K562 (cell line): Measurements from ENCODE around the gene GULP1. TPM values are rescaled to one million over a fixed set of nuclear protein-coding genes. Genes with fewer than 3 reads are reported as not detected.

Experiments used
- ATAC-seq: fragments of 200-7000 bp; cut with Tn5 transposase; 3 replicates; pipeline ENCODE4 v1.9.1; 2020; ENCODE audit warnings: moderate library complexity
- BruUV-seq: library from RNA; stranded (reverse); fragments of 400-500 nt; replicated peaks from 2 replicates; lab custom pipeline; 2021; lab: Mats Ljungman, UMichigan
- CTCF ChIA-PET: fragments of 300-600 bp; formaldehyde crosslinking; extraction: SDS; loops from one replicate; lab custom pipeline; 2021; ENCODE audit warnings: low intra/inter-chr PET ratio; lab: Yijun Ruan, JAX
- POLR2A ChIA-PET: fragments of 300-600, 350-650 bp; sonication (Branson Sonifier 250); formaldehyde crosslinking; extraction: SDS; loops from one replicate; lab custom pipeline; 2021; ENCODE audit warnings: antibody characterized with exemption, inconsistent platforms; lab: Yijun Ruan, JAX
- DNase-seq, 4 experiments: peaks; one replicate each; pipeline versions ENCODE4 v3.0.0 to v3.0.0-alpha.2; 2011 to 2018; ENCODE audit warnings: low spot score in 3 of 4, mixed read lengths in 3 of 4; ENCODE audit errors: extremely low read depth in 1 of 4
- FAIRE-seq: peaks from 2 replicates; lab custom pipeline; 2011; peaks lifted over from hg19 to GRCh38; lab: Jason Lieb, UNC
- H2AFZ ChIP-seq: 2 replicates; pipeline ENCODE4 v1.6.0; 2011; ENCODE audit warnings: low read depth, low read length, control low read depth, inconsistent platforms
- H3K27ac ChIP-seq: fragments of 200-600 bp; 3 replicates; pipeline ENCODE4 v1.8.0; 2011; ENCODE audit warnings: low read depth, mild to moderate bottlenecking, control low read depth, inconsistent platforms, low read length, moderate library complexity, mixed read lengths; ENCODE audit errors: extremely low read depth
- H3K27me3 ChIP-seq, 2 experiments: fragments of 300-600 bp in 1 of 2; 2 replicates in 1 of 2; 3 replicates in 1 of 2; pipeline versions ENCODE4 v1.6.0 to v1.8.0; 2011; ENCODE audit warnings: inconsistent platforms in 2 of 2, low read length in 2 of 2, mild to moderate bottlenecking in 1 of 2, mixed read lengths in 1 of 2, moderate library complexity in 1 of 2; ENCODE audit not compliant: control insufficient read depth in 2 of 2, insufficient read depth in 2 of 2
- H3K36me3 ChIP-seq: fragments of 300-600 bp; 3 replicates; pipeline ENCODE4 v1.8.0; 2011; ENCODE audit warnings: mild to moderate bottlenecking, low read length, inconsistent platforms; ENCODE audit not compliant: control insufficient read depth, insufficient read depth
- H3K4me1 ChIP-seq, 2 experiments: fragments of 200-600 bp in 1 of 2; replicated peaks in 1 of 2; 2 replicates in 1 of 2; 3 replicates in 1 of 2; pipeline versions ENCODE4 v1.5.1 to v1.8.0; 2011; ENCODE audit warnings: inconsistent platforms in 2 of 2, low read length in 2 of 2, mild to moderate bottlenecking in 1 of 2, mixed read lengths in 1 of 2, moderate library complexity in 1 of 2; ENCODE audit not compliant: control insufficient read depth in 2 of 2, insufficient read depth in 2 of 2
- H3K4me2 ChIP-seq: 2 replicates; pipeline ENCODE4 v1.6.1; 2011; ENCODE audit warnings: low read length, control low read depth, inconsistent platforms, mixed read lengths; ENCODE audit not compliant: insufficient read depth
- H3K4me3 ChIP-seq: fragments of 200-600 bp; sonication (generic), shearing (Covaris generic); 2 replicates; pipeline ENCODE4 v1.5.1; 2016; ENCODE audit warnings: control low read depth, inconsistent platforms
- H3K79me2 ChIP-seq: fragments of 200-600 bp; 3 replicates; pipeline ENCODE4 v1.8.0; 2011; ENCODE audit warnings: low read length, inconsistent platforms; ENCODE audit not compliant: control insufficient read depth, insufficient read depth
- H3K9ac ChIP-seq, 2 experiments: 2 replicates each; pipeline versions ENCODE4 v1.6.0 to v1.6.1; 2011; ENCODE audit warnings: low read depth in 2 of 2, low read length in 2 of 2, control low read depth in 1 of 2, inconsistent platforms in 1 of 2, mild to moderate bottlenecking in 1 of 2, mixed read lengths in 1 of 2; ENCODE audit not compliant: insufficient read depth in 1 of 2
- H3K9me1 ChIP-seq: one replicate; pipeline ENCODE4 v1.6.0; 2011; ENCODE audit warnings: inconsistent platforms, mild to moderate bottlenecking, low read length, moderate library complexity; ENCODE audit not compliant: control insufficient read depth, insufficient read depth
- H3K9me3 ChIP-seq: replicated peaks from 2 replicates; pipeline ENCODE4 v1.5.1; 2011; ENCODE audit warnings: low read depth, low read length, inconsistent platforms; ENCODE audit not compliant: control insufficient read depth, insufficient read depth
- H4K20me1 ChIP-seq: replicated peaks from 2 replicates; pipeline ENCODE4 v1.6.1; 2011; ENCODE audit warnings: low read length, inconsistent platforms, mixed read lengths; ENCODE audit not compliant: control insufficient read depth, insufficient read depth
- CEBPB ChIP-seq: fragments of 450-650 bp; IDR thresholded peaks from 2 replicates; pipeline ENCODE4 v1.6.1; 2016; ENCODE audit warnings: missing genetic modification characterization, missing compliant biosample characterization
- CEBPG ChIP-seq, 3 experiments: fragments of 200-800 bp in 1 of 3; sonication (Bioruptor generic) in 1 of 3; sonication (generic) in 1 of 3; formaldehyde crosslinking in 1 of 3; IDR thresholded peaks in 2 of 3; conservative IDR thresholded peaks in 1 of 3; 2 replicates each; pipeline versions ENCODE4 v1.6.1 to v1.8.0; 2016 to 2022; ENCODE audit warnings: missing compliant biosample characterization in 2 of 3, missing genetic modification characterization in 2 of 3, mild to moderate bottlenecking in 1 of 3, missing genetic modification reagents in 1 of 3
- ETV6 ChIP-seq, 3 experiments: fragments of 150-350 bp in 1 of 3; sonication (generic) in 1 of 3; formaldehyde crosslinking in 1 of 3; IDR thresholded peaks; 2 replicates each; pipeline versions ENCODE4 v1.6.1 to v1.8.0; 2014 to 2022; ENCODE audit warnings: borderline replicate concordance in 2 of 3, low read depth in 2 of 3, antibody characterized with exemption in 1 of 3, low read length in 1 of 3, mild to moderate bottlenecking in 1 of 3, missing genetic modification reagents in 1 of 3
- GTF2A2 ChIP-seq: IDR thresholded peaks from 2 replicates; pipeline ENCODE4 v1.6.1; 2016; ENCODE audit warnings: mild to moderate bottlenecking, missing genetic modification characterization, missing compliant biosample characterization
- ZNF830 ChIP-seq: fragments of 250-450 bp; sonication (Bioruptor Pico); IDR thresholded peaks from 2 replicates; pipeline ENCODE4 v1.5.0; 2021; ENCODE audit warnings: mild to moderate bottlenecking
- WGBS: fragments of 100-300 bp; shearing (Covaris generic); methylation state at CpG from one replicate; pipeline ENCODE4 v1.1.6; 2016; ENCODE audit warnings: low coverage, mixed read lengths; ENCODE audit not compliant: insufficient coverage; ENCODE audit errors: missing lambda C conversion rate; 5-methylcytosine and 5-hydroxymethylcytosine counted together
- in situ Hi-C: fragments of 300-500 bp; cut with MboI; formaldehyde crosslinking; loops from 4 replicates; pipeline ENCODE4 v1.15.0; 2018; ENCODE audit warnings: inconsistent platforms, mixed read lengths
- intact Hi-C: fragments of 100-400 bp; cut with micrococcal nuclease; formaldehyde crosslinking; loops from 2 replicates; pipeline ENCODE4 v1.14.2; 2022
- polyA plus RNA-seq, 8 experiments: library from polyadenylated mRNA; depleted of rRNA in 4 of 8; stranded (reverse) in 5 of 8; unstranded in 3 of 8; fragments of >200 nt; fragmentation: Nextera tagmentation in 2 of 8; fragmentation: Illumina TruSeq in 1 of 8; extraction: Ambion mirVana in 2 of 8; extraction: Trizol in 1 of 8; gene quantifications; 2 replicates each; pipeline versions ENCODE4 v1.2.1 to v1.2.3, GENCODE V29; 2011 to 2014; ENCODE audit warnings: inconsistent platforms in 1 of 8, missing spikeins in 1 of 8
- total RNA-seq, 7 experiments: library from RNA; depleted of rRNA in 6 of 7; stranded (reverse); fragments of >200 nt in 6 of 7; fragmentation: Illumina TruSeq in 2 of 7; extraction: Trizol in 2 of 7; gene quantifications; 2 replicates each; pipeline versions ENCODE4 v1.2.1 to v1.2.3, GENCODE V29; 2011 to 2021; ENCODE audit warnings: low replicate concordance in 1 of 7

The GULP1 gene
- total and polyA plus RNA-seq, 9 of the 15 experiments (the other 6 are each of a cell fraction or from before 2014, with no cell fraction given), result 8.5 to 25.3 (median 19.5) TPM

DNA sequence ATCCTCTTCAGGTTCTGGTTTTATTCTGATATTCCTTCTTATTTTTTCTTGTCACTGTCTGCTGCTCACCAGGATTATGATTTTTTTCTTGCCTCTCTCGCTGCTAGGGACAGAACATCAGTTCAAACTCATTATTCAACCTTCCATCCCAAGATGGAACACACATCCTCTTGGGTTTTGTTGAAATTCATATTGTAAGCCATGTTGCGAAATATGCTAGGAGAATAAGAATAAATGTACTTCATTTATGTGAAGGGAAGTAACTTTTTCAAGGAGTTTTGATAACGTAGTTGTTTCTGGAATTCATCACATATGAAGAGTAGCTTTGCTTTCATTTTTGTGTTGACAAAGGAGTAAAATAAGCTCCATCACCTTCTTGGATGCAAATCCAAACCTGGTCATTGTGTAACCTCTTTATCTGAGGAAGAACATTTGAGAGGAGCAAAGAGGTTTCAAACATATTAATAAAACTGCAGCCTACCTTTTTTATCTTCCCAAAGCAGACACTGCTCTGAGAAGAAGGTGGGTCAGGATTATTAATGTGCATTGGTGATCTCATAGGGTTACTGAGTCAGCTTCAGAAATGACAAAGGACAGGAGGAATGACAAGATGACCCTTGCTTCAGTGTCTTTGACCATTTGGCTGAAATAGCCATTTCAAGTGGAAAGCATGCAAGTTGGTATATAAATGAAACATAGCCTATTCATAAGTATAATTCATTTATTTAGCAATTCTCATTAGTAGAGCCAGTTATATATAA, 280.0 kb downstream of the GULP1 start:
- no peak overlapping the region for H3K4me2 ChIP-seq
- H3K9me3 ChIP-seq, result no peaks in the 10 kb centered on the region
- H3K36me3 ChIP-seq, result peaks cover 5% of the 10 kb centered on the region; the same call in 1 of the 3 replicates
- H3K79me2 ChIP-seq, result no peaks in the 10 kb centered on the region
- no peaks in the 10 kb centered on the region for H3K27me3 ChIP-seq
- H3K27ac ChIP-seq, result no peak overlapping the region
- in situ Hi-C loops, result no loop called here
- peak; percentile 77 for TF ChIP-seq CEBPB (tag)
- TF ChIP-seq GTF2A2 (tag), result no peak
- TF ChIP-seq CEBPG (CRISPR knock-in tag; IDR thresholded peaks at IDR 0.05), result no peak
- peak in 1 of 2 experiments; percentile 60; a peak in 2 of 4 replicates for TF ChIP-seq CEBPG (tag; conservative IDR thresholded peaks at IDR 0.05 in 1 of 2, IDR thresholded peaks at IDR 0.05 in 1 of 2)
- TF ChIP-seq, all 486 proteins: peak for 2
- Histone ChIP-seq H2AFZ (no peak overlapping the region), H3K9ac (no peak overlapping the region), H3K9me1 (no peaks in the 10 kb centered on the region), H3K4me3 (no peak overlapping the region), H4K20me1 (no peaks in the 10 kb centered on the region), H3K4me1 (no peaks in the 10 kb centered on the region)
- 72% methylated on average over 3 of the region's 3 CpGs for WGBS
- BruUV-seq, result no TSS peak
- no peak for FAIRE-seq
- no peak for ATAC-seq
- no peak for DNase-seq
- intact Hi-C loops, result loop anchor here (1.0 kb wide), 1 partner anchor 25 kb away; no protein-coding TSS in a partner anchor
- ChIA-PET CTCF (no interaction called here), POLR2A (no interaction called here)

DNA sequence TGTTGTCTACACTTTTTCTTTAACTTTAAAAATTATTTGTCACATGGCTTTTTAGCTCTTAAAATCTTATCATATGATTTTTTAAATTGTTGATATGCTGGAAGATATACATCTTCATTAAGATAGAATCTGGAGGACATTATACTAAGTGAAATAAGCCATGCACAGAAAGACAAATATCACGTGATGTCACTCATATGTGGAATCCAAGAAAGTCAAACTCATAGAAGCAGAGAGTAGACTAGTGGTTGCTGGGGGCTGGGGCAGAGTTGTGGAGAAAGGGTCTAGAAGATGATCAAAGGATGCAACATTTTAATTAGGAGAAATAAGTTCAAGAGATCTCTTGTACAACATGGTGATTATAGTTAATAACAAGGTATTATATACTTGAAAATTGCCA, 280.9 kb downstream of the GULP1 start:
- Histone ChIP-seq H3K4me1 (no peaks in the 10 kb centered on the region), H3K27me3 (no peaks in the 10 kb centered on the region), H4K20me1 (no peaks in the 10 kb centered on the region), H3K9me3 (no peaks in the 10 kb centered on the region), H2AFZ (no peak overlapping the region), H3K9me1 (no peaks in the 10 kb centered on the region), H3K9ac (no peak overlapping the region), H3K79me2 (no peaks in the 10 kb centered on the region), H3K4me3 (no peak overlapping the region), H3K4me2 (no peak overlapping the region), H3K27ac (no peak overlapping the region), H3K36me3 (peaks cover 5% of the 10 kb centered on the region; the same call in 1 of the 3 replicates)
- ChIA-PET CTCF (no interaction called here), POLR2A (no interaction called here)
- no peak for DNase-seq
- in situ Hi-C loops, result no loop called here
- no TSS peak for BruUV-seq
- intact Hi-C loops, result loop anchor here (1.0 kb wide), 1 partner anchor 24 kb away; no protein-coding TSS in a partner anchor
- WGBS, result 78% methylated on average over 1 of the region's 1 CpG
- FAIRE-seq, result no peak
- TF ChIP-seq ETV6 (IDR thresholded peaks at IDR 0.05; ENCODE audit: borderline replicate concordance in 1 of 2, low read depth in 2 of 2, low read length in 1 of 2) (no peak), ETV6 (CRISPR knock-in tag; IDR thresholded peaks at IDR 0.05; ENCODE audit: borderline replicate concordance) (no peak), ZNF830 (no peak)
- ATAC-seq, result no peak
